PC-9 (cell line): Measurements from ENCODE around the gene SPACDR. TPM values are rescaled to one million over a fixed set of nuclear protein-coding genes. Genes with fewer than 3 reads are reported as not detected.
A peak's percentile ranks its signal among the peaks of the same experiment; 100 is the strongest.
"Not testable (repeated sequence)": the region's sequence is repeated elsewhere in the genome, so short reads cannot be mapped to it uniquely, and the experiment has no call there.

ENCODE experiments used
- BruUV-seq: library from RNA; stranded (reverse); fragments of 400-500 nt; replicated peaks from 2 replicates; lab custom pipeline; 2021; lab: Mats Ljungman, UMichigan
- CTCF ChIA-PET: fragments of 300-600 bp; sonication (Branson Sonifier 250); formaldehyde crosslinking; loops from one replicate; lab custom pipeline; 2022; ENCODE audit warnings: antibody characterized with exemption; lab: Charles Lee
- POLR2A ChIA-PET: fragments of 300-600 bp; sonication (Branson Sonifier 250); formaldehyde crosslinking; loops from one replicate; lab custom pipeline; 2022; ENCODE audit warnings: antibody characterized with exemption; ENCODE audit not compliant: unreplicated experiment; lab: Charles Lee
- DNase-seq, 2 experiments: peaks; one replicate each; pipeline versions ENCODE4 v3.0.0 to v3.0.0-alpha.2; 2015 to 2022; ENCODE audit warnings: mixed read lengths in 1 of 2
- H2AFZ ChIP-seq: fragments of 200-600 bp; sonication (generic); 2 replicates; pipeline ENCODE4 v1.8.1; 2017; ENCODE audit warnings: antibody characterized with exemption
- H3F3A ChIP-seq: fragments of 200-600 bp; sonication (generic); 2 replicates; pipeline ENCODE4 v1.8.1; 2017; ENCODE audit warnings: antibody characterized with exemption, mild to moderate bottlenecking, low read depth; ENCODE audit not compliant: insufficient read depth
- H3K27ac ChIP-seq: fragments of 200-600 bp; sonication (generic); 2 replicates; pipeline ENCODE4 v1.6.1; 2016; ENCODE audit warnings: mixed run types
- H3K27me3 ChIP-seq: fragments of 200-600 bp; sonication (generic); 2 replicates; pipeline ENCODE4 v1.6.1; 2016; ENCODE audit warnings: low read depth, mixed run types; ENCODE audit not compliant: insufficient read depth
- H3K36me3 ChIP-seq: fragments of 200-600 bp; sonication (generic); 2 replicates; pipeline ENCODE4 v1.6.1; 2016; ENCODE audit warnings: low read depth, mixed run types
- H3K4me1 ChIP-seq: fragments of 200-600 bp; sonication (generic); replicated peaks from 2 replicates; pipeline ENCODE4 v1.6.1; 2016; ENCODE audit warnings: mixed run types; ENCODE audit not compliant: insufficient read depth
- H3K4me2 ChIP-seq: fragments of 200-600 bp; sonication (generic); 2 replicates; pipeline ENCODE4 v1.6.1; 2017; ENCODE audit warnings: mixed run types
- H3K4me3 ChIP-seq: fragments of 200-600 bp; sonication (generic); 2 replicates; pipeline ENCODE4 v1.6.1; 2016; ENCODE audit warnings: mixed run types
- H3K79me2 ChIP-seq: fragments of 200-600 bp; sonication (generic); 2 replicates; pipeline ENCODE4 v1.6.1; 2017; ENCODE audit warnings: low read depth, mixed run types
- H3K9me2 ChIP-seq: fragments of 200-600 bp; sonication (generic); 2 replicates; pipeline ENCODE4 v1.8.1; 2017; ENCODE audit warnings: mild to moderate bottlenecking; ENCODE audit not compliant: insufficient read depth
- H3K9me3 ChIP-seq: fragments of 200-600 bp; sonication (generic); 2 replicates; pipeline ENCODE4 v1.8.1; 2016; ENCODE audit warnings: low read depth; ENCODE audit not compliant: insufficient read depth
- H4K20me1 ChIP-seq: fragments of 200-600 bp; sonication (generic); 2 replicates; pipeline ENCODE4 v1.8.1; 2017; ENCODE audit not compliant: insufficient read depth
- EZH2 ChIP-seq: fragments of 200-600 bp; sonication (generic); IDR thresholded peaks from 2 replicates; pipeline ENCODE4 v1.8.0; 2017; ENCODE audit warnings: antibody characterized with exemption, low read depth
- intact Hi-C: fragments of 100-400 bp; cut with micrococcal nuclease; formaldehyde crosslinking; loops from one replicate; pipeline ENCODE4 v1.10.0; 2022; ENCODE audit not compliant: unreplicated experiment
- total RNA-seq: library from RNA; stranded (reverse); gene quantifications from 2 replicates; pipeline ENCODE4 v1.2.3, GENCODE V29; 2021
- TF ChIP-seq, protein P1 (sequence below): fragments of 200-600 bp; sonication (generic); conservative IDR thresholded peaks from 2 replicates; pipeline ENCODE4 v1.6.1; 2017; ENCODE audit warnings: mixed run types, antibody characterized with exemption, mild to moderate bottlenecking, moderate library complexity

Gene SPACDR
- total RNA-seq, 1 experiment from 2014 or later = 1.4 TPM

DNA sequence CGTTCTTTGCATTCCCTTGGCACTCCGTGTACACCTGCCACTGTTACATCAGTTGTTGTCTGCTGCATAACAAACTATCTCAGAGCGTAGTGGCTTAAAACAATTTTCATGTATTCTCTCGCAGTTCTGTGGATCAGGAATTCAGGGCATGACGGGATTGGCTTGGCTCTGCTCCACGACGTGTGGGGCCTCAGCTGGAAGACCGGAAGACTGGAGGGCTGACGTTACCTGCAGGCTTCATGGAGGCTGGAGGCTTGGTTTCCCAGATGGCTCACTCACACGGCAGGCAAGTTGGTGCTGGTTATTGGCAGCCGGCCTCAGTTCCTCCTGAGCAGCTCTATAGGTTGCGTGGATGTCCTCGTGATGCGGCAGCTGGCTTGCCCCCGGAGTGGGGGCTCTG is 45.2 kb upstream of the SPACDR start:
- DNase-seq = no peak
- no peak overlapping the region for H3K4me2 ChIP-seq

DNA sequence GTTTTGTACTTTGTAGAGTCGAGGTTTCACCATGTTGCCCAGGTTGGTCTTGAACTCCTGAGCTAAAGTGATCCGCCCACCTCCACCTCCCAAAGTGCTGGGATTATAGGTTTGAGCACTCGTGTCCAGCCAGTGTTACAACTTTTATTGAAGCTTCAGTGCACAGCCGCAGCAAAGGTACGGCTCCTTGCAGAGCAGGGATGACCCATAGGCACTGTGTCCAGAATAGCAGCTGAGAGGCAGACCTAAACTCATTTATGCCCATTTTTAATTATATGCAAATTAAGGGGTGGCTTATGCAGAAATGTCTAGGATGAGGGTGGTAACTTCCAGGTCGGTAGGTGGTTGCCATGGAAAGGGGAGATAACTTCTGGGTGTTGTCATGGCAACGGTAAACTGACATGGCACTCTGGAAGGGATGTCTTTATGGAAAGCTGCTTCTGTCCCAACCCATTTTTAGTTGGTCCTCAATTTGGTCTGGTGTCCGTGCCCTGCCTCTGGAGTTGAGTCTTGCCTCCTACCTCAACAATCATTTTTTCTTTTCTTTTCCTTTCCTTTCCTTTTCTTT is 42.4 kb upstream of the SPACDR start:
- Histone ChIP-seq H3K27ac (no peak overlapping the region), H3K36me3 (no peaks in the 10 kb centered on the region), H3K4me1 (peaks cover 39% of the 10 kb centered on the region), H3F3A (peaks cover 36% of the 10 kb centered on the region), H3K79me2 (peaks cover 10% of the 10 kb centered on the region; the same call in 1 of the 2 replicates), H3K9me3 (no peaks in the 10 kb centered on the region), H3K4me3 (no peak overlapping the region), H4K20me1 (no peaks in the 10 kb centered on the region), H3K27me3 (no peaks in the 10 kb centered on the region), H3K9me2 (no peaks in the 10 kb centered on the region), H3K4me2 (no peak overlapping the region), H2AFZ (no peak overlapping the region)
- intact Hi-C loops = no loop called here
- no peak for TF ChIP-seq EZH2
- TF ChIP-seq, protein P1, sequence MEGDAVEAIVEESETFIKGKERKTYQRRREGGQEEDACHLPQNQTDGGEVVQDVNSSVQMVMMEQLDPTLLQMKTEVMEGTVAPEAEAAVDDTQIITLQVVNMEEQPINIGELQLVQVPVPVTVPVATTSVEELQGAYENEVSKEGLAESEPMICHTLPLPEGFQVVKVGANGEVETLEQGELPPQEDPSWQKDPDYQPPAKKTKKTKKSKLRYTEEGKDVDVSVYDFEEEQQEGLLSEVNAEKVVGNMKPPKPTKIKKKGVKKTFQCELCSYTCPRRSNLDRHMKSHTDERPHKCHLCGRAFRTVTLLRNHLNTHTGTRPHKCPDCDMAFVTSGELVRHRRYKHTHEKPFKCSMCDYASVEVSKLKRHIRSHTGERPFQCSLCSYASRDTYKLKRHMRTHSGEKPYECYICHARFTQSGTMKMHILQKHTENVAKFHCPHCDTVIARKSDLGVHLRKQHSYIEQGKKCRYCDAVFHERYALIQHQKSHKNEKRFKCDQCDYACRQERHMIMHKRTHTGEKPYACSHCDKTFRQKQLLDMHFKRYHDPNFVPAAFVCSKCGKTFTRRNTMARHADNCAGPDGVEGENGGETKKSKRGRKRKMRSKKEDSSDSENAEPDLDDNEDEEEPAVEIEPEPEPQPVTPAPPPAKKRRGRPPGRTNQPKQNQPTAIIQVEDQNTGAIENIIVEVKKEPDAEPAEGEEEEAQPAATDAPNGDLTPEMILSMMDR = no peak
- DNase-seq = peak in 1 of 2 experiments; percentile 43
- ChIA-PET POLR2A (interaction anchor here (0.6 kb wide), 1 partner anchor 93 kb away, joined by 6 read pairs; no protein-coding TSS in a partner anchor), CTCF (interaction anchor here (0.7 kb wide), 1 partner anchor 15 kb away, joined by 3 read pairs; no protein-coding TSS in a partner anchor)
- no TSS peak for BruUV-seq

More for the DNA sequence above, 45.2 kb upstream of the SPACDR start:
- CTCF ChIA-PET = no interaction called here
- intact Hi-C loops = no loop called here
- no peaks in the 10 kb centered on the region for H4K20me1 ChIP-seq
- POLR2A ChIA-PET = no interaction called here
- no TSS peak for BruUV-seq
- H3F3A ChIP-seq = peaks cover 14% of the 10 kb centered on the region; the same call in 1 of the 2 replicates
- no peaks in the 10 kb centered on the region for H3K79me2 ChIP-seq
- H3K4me1 ChIP-seq = peaks cover 11% of the 10 kb centered on the region
- H3K9me2 ChIP-seq = no peaks in the 10 kb centered on the region
- no peak overlapping the region for H2AFZ ChIP-seq
- no peak for TF ChIP-seq EZH2
- TF ChIP-seq, protein P1 = no peak
- no peak overlapping the region for H3K4me3 ChIP-seq
- H3K27ac ChIP-seq = no peak overlapping the region
- no peaks in the 10 kb centered on the region for H3K27me3 ChIP-seq
- no peaks in the 10 kb centered on the region for H3K9me3 ChIP-seq
- no peaks in the 10 kb centered on the region for H3K36me3 ChIP-seq

DNA sequence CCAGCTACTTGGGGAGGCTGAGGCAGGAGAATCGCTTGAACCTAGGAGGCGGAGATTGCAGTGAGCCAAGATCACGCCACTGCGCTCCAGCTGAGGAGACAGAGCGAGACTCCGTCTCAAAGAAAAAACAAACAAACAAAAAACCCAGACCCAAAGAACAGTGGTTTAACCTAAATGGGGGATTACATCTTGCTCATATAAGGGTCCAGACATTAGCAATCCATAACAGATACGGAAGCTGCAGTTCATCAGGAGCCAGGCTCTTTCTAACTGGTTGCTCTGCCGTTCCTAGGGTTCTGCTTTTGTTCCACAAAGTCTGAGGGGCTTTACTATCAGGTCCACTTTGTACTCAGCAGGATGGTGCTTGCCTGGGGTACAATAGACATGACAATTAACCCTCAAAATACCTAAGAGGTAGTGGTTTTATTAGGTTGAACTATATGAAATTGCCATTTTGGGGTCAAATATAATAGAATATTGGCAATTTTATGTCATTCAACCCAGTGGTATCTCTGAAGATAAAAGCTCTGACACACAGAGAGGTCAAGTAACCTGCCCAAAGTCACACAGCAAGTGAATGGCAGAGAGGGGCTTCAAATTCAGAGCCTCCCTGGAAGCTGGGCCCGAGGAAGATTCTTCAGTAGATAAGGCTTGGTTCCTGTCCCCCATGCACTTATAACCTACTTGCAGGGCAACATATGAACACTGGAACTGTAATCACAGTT is 41.0 kb upstream of the SPACDR start:
- POLR2A ChIA-PET = no interaction called here

DNA sequence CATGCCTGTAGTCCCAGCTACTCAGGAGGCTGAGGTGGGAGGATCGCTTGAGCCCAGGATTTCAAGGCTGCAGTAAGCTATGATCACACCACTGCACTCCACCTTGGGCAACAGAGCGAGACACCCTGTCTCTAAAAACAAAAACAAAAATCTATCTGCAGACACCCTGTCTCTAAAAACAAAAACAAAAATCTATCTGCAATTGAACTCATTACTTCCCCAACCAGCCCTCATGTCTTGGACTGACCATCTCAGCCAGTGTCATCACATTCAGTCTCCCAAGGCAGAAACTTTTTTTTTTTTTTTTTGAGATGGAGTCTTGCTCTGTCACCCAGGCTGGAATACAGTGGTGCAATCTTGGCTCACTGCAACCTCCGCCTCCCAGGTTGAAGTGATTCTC is 40.0 kb upstream of the SPACDR start:
- peak overlapping the region; percentile 98 for H3K27ac ChIP-seq
- H4K20me1 ChIP-seq = not testable (repeated sequence)

More for the DNA sequence above, 41.0 kb upstream of the SPACDR start:
- no peaks in the 10 kb centered on the region for H3K27me3 ChIP-seq
- no peaks in the 10 kb centered on the region for H3K9me3 ChIP-seq
- intact Hi-C loops = no loop called here
- H3K4me2 ChIP-seq = 0 out of 2 replicates have a peak overlapping the region, but pooled peaks have one; percentile 64
- H3K9me2 ChIP-seq = no peaks in the 10 kb centered on the region
- H4K20me1 ChIP-seq = no peaks in the 10 kb centered on the region
- DNase-seq = no peak
- TF ChIP-seq, protein P1 = no peak
- no peak for TF ChIP-seq EZH2
- H3K79me2 ChIP-seq = peaks cover 10% of the 10 kb centered on the region; the same call in 1 of the 2 replicates
- CTCF ChIA-PET = interaction anchor here (0.6 to 0.7 kb wide), 2 partner anchors 79 to 299 kb away, joined by 3 to 7 read pairs; no protein-coding TSS in a partner anchor
- peak overlapping the region; percentile 98 for H3K27ac ChIP-seq
- BruUV-seq = no TSS peak
- H3K36me3 ChIP-seq = no peaks in the 10 kb centered on the region
- no peak overlapping the region for H3K4me3 ChIP-seq
- H3F3A ChIP-seq = peaks cover 36% of the 10 kb centered on the region
- H3K4me1 ChIP-seq = peaks cover 44% of the 10 kb centered on the region
- no peak overlapping the region for H2AFZ ChIP-seq

More for the DNA sequence above, 40.0 kb upstream of the SPACDR start:
- ChIA-PET POLR2A (interaction anchor here (0.6 kb wide), 2 partner anchors 24 to 104 kb away, joined by 4 to 5 read pairs; no protein-coding TSS in a partner anchor), CTCF (interaction anchor here (0.6 to 0.7 kb wide), 2 partner anchors 80 to 192 kb away, joined by 4 to 7 read pairs; no protein-coding TSS in a partner anchor)
- H3K27me3 ChIP-seq, H2AFZ ChIP-seq, H3K4me3 ChIP-seq, H3K79me2 ChIP-seq, H3K9me2 ChIP-seq, intact Hi-C loops, BruUV-seq, H3K9me3 ChIP-seq, DNase-seq, H3K36me3 ChIP-seq: not testable (repeated sequence)
- Histone ChIP-seq H3F3A (peaks cover 36% of the 10 kb centered on the region), H3K4me1 (peaks cover 44% of the 10 kb centered on the region), H3K4me2 (peak overlapping the region; percentile 64)
